Peyer's patch (tissue), 4 donors: ENCODE data around the gene CCNQ.

Experiments
- CTCF ChIP-seq, 6 experiments: fragments of 450-650 bp in 4 of 6; fragments of 200-600 bp in 2 of 6; sonication (generic) in 1 of 6; IDR thresholded peaks; one replicate each; pipeline ENCODE4 v1.5.1; 2017 to 2019; ENCODE audit warnings: antibody characterized with exemption in 6 of 6, mild to moderate bottlenecking in 3 of 6, moderate library complexity in 1 of 6
- POLR2A ChIP-seq, 2 donors: fragments of 450-650 bp; IDR thresholded peaks; one replicate each; pipeline ENCODE4 v1.5.1; 2017; ENCODE audit warnings: antibody characterized with exemption in 2 of 2, mild to moderate bottlenecking in 2 of 2, moderate library complexity in 2 of 2

GRCh38 chrX:153538424-153538823 lies 60.5 kb downstream of the CCNQ start:
- TF ChIP-seq CTCF (IDR thresholded peaks at IDR 0.05): no peak
- no peak for TF ChIP-seq POLR2A (IDR thresholded peaks at IDR 0.05)
